ENCODE results near the gene REG1A. TPM values are rescaled to one million over a fixed set of nuclear protein-coding genes. Genes with fewer than 3 reads are reported as not detected.
A peak's percentile ranks its signal among the peaks of the same experiment; 100 is the strongest.

REG1A gene, protein sequence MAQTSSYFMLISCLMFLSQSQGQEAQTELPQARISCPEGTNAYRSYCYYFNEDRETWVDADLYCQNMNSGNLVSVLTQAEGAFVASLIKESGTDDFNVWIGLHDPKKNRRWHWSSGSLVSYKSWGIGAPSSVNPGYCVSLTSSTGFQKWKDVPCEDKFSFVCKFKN
- polyA plus RNA-seq (2012; ENCODE audit: insufficient read depth, insufficient read length, low read depth), result not detected

DNA sequence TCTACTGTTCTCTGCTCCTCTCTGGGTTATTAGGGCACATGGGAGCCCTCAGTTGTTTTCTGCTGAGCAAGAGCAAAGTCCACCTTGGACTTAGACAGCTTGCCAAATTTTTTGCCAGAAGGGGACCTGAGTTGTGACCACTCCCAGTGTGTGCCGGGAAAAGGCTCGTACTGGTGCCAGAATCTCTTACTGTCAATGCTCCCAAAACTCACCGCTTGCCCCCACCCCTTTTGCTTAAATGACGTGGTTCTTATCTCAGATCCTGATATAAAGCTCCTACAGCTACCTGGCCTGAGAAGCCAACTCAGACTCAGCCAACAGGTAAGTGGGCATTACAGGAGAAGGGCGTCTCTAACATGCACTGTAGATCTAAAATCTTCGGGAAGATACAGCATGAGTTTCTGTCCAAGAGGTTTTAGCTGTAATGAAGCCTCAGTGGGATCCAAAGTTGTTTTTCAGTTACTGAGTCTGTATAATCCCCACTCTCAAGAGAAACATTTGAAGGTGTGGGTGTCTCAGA lies at the start of gene REG1A:
TSS of gene REG1A (plus strand) at position 295 of the 520 bp plus-strand sequence. CDS start 374 bp downstream, outside the sequence.
- no peak within 1 kb of the TSS for H3K4me3 ChIP-seq (ENCODE audit: low read depth, low read length)
- DNase-seq, result no peak
- H3K9me3 ChIP-seq, result no peaks in the 10 kb centered on the region

DNA sequence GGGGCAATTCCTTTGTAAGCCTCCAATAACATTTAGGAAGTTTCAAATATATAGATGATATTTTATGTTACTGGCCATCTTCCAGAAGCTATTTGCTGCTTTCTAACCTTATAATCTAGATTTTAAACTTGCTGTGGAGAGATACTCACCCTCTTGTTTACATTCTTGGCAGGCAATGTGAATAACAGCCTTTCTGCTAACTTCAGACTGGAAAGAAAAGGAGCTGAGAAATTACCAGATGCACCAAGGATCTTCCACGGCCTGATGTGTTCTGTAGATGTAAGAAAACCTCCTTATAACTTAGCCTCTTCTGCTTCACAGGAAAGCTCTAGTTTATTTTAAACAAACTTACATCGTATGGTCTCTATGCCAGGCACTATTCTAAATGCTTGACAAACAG lies 49.2 kb upstream of the REG1A start:
- TF ChIP-seq, protein P1, sequence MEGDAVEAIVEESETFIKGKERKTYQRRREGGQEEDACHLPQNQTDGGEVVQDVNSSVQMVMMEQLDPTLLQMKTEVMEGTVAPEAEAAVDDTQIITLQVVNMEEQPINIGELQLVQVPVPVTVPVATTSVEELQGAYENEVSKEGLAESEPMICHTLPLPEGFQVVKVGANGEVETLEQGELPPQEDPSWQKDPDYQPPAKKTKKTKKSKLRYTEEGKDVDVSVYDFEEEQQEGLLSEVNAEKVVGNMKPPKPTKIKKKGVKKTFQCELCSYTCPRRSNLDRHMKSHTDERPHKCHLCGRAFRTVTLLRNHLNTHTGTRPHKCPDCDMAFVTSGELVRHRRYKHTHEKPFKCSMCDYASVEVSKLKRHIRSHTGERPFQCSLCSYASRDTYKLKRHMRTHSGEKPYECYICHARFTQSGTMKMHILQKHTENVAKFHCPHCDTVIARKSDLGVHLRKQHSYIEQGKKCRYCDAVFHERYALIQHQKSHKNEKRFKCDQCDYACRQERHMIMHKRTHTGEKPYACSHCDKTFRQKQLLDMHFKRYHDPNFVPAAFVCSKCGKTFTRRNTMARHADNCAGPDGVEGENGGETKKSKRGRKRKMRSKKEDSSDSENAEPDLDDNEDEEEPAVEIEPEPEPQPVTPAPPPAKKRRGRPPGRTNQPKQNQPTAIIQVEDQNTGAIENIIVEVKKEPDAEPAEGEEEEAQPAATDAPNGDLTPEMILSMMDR (IDR thresholded peaks at IDR 0.05; ENCODE audit: low read depth, low read length), result no peak
- no peaks in the 10 kb centered on the region for H3K4me1 ChIP-seq
- no peaks in the 10 kb centered on the region for H3K9me3 ChIP-seq
- H3K27me3 ChIP-seq, result no peaks in the 10 kb centered on the region
- DNase-seq, result no peak
- H3K36me3 ChIP-seq, result no peaks in the 10 kb centered on the region
- H3K4me3 ChIP-seq (ENCODE audit: low read depth, low read length), result no peak overlapping the region

More for the DNA sequence above, at the start of gene REG1A:
- Histone ChIP-seq H3K27me3 (no peaks in the 10 kb centered on the region), H3K36me3 (no peaks in the 10 kb centered on the region), H3K4me1 (no peaks in the 10 kb centered on the region)
- TF ChIP-seq, protein P1 (IDR thresholded peaks at IDR 0.05; ENCODE audit: low read depth, low read length), result no peak

DNA sequence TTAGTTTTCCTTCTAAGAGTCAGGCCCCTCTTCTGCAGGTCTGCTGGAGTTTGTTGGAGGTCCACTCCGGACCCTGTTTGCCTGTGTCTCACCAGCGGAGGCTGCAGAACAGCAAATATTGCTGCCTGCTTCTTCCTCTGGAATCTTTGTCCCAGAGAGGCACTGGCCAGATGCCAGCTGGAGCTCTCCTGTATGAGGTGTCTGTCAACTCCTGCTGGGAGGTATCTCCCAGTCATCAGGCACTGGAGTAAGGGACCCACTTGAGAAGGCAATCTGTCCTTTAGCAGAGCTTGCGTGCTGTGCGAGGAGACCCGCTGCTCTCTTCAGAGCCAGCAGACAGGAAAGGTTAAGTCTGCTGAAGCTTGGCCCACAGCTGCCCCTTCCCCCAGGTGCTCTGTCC lies 37.3 kb upstream of the REG1A start:
- Histone ChIP-seq H3K27me3 (no peaks in the 10 kb centered on the region), H3K9me3 (no peaks in the 10 kb centered on the region)
- TF ChIP-seq, protein P1 (IDR thresholded peaks at IDR 0.05; ENCODE audit: low read depth, low read length), result no peak

DNA sequence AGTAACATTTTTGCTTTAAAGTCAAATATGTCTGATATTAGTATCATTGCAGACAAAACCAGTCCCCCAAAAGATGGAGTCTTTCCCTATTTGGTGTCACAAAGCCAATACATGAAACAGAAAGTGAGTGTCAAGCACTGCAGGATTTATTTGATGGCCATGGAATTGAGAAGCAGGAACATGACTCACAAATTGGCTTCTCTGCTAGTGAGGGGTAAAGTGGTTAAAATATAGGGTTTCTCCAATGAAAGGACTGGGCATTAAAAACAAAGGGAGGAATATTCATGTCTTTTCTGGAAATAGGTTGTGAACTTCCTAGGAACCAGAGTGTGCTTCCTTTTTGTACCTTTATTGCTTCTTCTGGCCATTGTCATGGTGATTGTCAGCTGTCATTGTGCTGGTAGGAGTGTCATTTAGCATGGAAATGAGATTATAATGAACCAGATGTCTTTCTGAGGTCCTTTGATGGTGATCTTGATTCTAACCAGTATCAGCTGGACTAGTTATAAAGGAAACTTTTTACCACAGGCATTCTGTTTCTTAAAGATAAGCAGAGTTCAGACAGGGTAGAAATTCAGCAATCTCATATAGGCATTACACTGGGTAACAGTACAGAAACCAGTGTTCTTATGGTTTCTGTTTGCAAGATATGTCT lies 36.6 kb upstream of the REG1A start:
- Histone ChIP-seq H3K9me3 (no peaks in the 10 kb centered on the region), H3K27me3 (no peaks in the 10 kb centered on the region), H3K4me1 (peaks cover 4% of the 10 kb centered on the region), H3K36me3 (no peaks in the 10 kb centered on the region), H3K4me3 (ENCODE audit: low read depth, low read length) (no peak overlapping the region)
- DNase-seq, result peak; percentile 8
- TF ChIP-seq, protein P1 (IDR thresholded peaks at IDR 0.05; ENCODE audit: low read depth, low read length), result no peak

More for the DNA sequence above, 37.3 kb upstream of the REG1A start:
- Histone ChIP-seq H3K4me1 (peaks cover 4% of the 10 kb centered on the region), H3K4me3 (ENCODE audit: low read depth, low read length) (no peak overlapping the region), H3K36me3 (no peaks in the 10 kb centered on the region)
- DNase-seq, result peak; percentile 14

DNA sequence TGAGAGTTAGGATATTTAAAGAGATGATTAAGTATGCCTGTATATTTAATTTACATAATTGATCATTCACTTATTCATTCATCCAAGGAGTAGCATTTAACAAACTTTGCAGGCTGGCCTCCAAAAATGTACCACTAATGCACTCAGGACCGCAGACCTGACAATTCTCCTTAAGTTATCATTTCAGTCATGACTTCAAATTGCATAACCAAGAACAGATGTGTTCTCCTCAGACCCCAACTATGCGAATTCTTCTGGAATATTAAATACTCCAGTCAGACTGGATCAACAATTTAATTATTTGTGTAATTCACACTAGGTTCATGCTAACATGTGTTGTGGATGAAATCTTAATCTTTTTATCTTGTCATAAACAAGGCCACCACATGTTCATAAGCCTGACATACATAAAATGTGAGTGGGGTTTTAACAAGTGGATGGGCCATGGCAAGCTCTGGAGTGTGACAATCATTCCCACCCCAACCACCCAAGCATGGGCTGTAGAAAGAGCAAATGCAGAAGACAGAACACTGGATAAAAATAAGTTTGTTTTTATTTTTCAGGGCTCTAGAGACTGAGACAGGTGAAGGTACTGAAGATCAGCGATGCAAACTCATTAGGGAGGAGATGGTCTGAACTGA lies 35.7 kb upstream of the REG1A start:
- Histone ChIP-seq H3K27me3 (no peaks in the 10 kb centered on the region), H3K4me3 (ENCODE audit: low read depth, low read length) (no peak overlapping the region), H3K9me3 (no peaks in the 10 kb centered on the region), H3K4me1 (peaks cover 4% of the 10 kb centered on the region), H3K36me3 (no peaks in the 10 kb centered on the region)
- DNase-seq, result no peak
- TF ChIP-seq, protein P1 (IDR thresholded peaks at IDR 0.05; ENCODE audit: low read depth, low read length), result no peak
